Right hindlimb (tissue), 1 donor: Measurements from ENCODE around the gene TBC1D21.

Experiments
- DNase-seq: peaks from one replicate; pipeline ENCODE4 v3.0.0-alpha.2; 2018

TBC1D21 gene

GRCh38 chr15:73865379-73865778 is 8.0 kb upstream of the TBC1D21 start:
- no peak for DNase-seq

- no peak for DNase-seq
Observed at GRCh38 chr15:73865904-73866303, 7.5 kb upstream of the TBC1D21 start.

- no peak for DNase-seq
Observed at GRCh38 chr15:73866481-73866880, 6.9 kb upstream of the TBC1D21 start.

GRCh38 chr15:73866881-73867410 is 6.4 kb upstream of the TBC1D21 start:
- DNase-seq, result no peak

- DNase-seq, result no peak
Observed at GRCh38 chr15:73867426-73867825, 5.9 kb upstream of the TBC1D21 start.

- no peak for DNase-seq
Observed at GRCh38 chr15:73867956-73868355, 5.4 kb upstream of the TBC1D21 start.

- DNase-seq, result no peak
Observed at GRCh38 chr15:73869216-73869995, 4.0 kb upstream of the TBC1D21 start.

- DNase-seq, result no peak
Observed at GRCh38 chr15:73870700-73871408, 2.5 kb upstream of the TBC1D21 start.

- no peak for DNase-seq
Observed at GRCh38 chr15:73872346-73872745, 1.0 kb upstream of the TBC1D21 start.

GRCh38 chr15:73873889-73874511 is 636 bp downstream of the TBC1D21 start:
- no peak for DNase-seq

- DNase-seq, result no peak
Observed at GRCh38 chr15:73879426-73879825, 6.1 kb downstream of the TBC1D21 start.

- DNase-seq, result no peak
Observed at GRCh38 chr15:73881579-73882320, 8.4 kb downstream of the TBC1D21 start.

- DNase-seq, result no peak
Observed at GRCh38 chr15:73882761-73883419, 9.5 kb downstream of the TBC1D21 start.

- no peak for DNase-seq
Observed at GRCh38 chr15:73884159-73884558, 10.8 kb downstream of the TBC1D21 start.

- no peak for DNase-seq
Observed at GRCh38 chr15:73885954-73886700, 12.8 kb downstream of the TBC1D21 start.

GRCh38 chr15:73886717-73887345 is 13.5 kb downstream of the TBC1D21 start:
- no peak for DNase-seq

- DNase-seq, result no peak
Observed at GRCh38 chr15:73887481-73887880, 14.1 kb downstream of the TBC1D21 start.

- DNase-seq, result no peak
Observed at GRCh38 chr15:73888224-73889041, 15.1 kb downstream of the TBC1D21 start.

GRCh38 chr15:73889053-73889761 is 15.8 kb downstream of the TBC1D21 start:
- DNase-seq, result no peak

GRCh38 chr15:73889762-73890124 is 16.4 kb downstream of the TBC1D21 start:
- DNase-seq, result no peak
